ENCODE measurements around the gene BMP3. TPM values are rescaled to one million over a fixed set of nuclear protein-coding genes. Genes with fewer than 3 reads are reported as not detected.
A peak's percentile ranks its signal among the peaks of the same experiment; 100 is the strongest.

The BMP3 gene
- total RNA-seq, 4 donors from 2014 or later = 0.11 to 0.53 TPM; not detected in 2

GRCh38 chr4:81032771-81033684 is 2.5 kb downstream of the BMP3 start:
- no peak overlapping the region for H3K4me3 ChIP-seq

GRCh38 chr4:81038636-81039350 is 8.3 kb downstream of the BMP3 start:
- peaks cover 0 to 6% (median 0%) of the 10 kb centered on the region in 3 donors for H3K4me1 ChIP-seq
- H3K4me3 ChIP-seq = no peak overlapping the region
- H3K27ac ChIP-seq = no peak overlapping the region
- no peak for TF ChIP-seq POLR2A (IDR thresholded peaks at IDR 0.05)
- TF ChIP-seq CTCF (IDR thresholded peaks at IDR 0.05) = no peak
- H3K9me3 ChIP-seq = no peaks in the 10 kb centered on the region
- H3K27me3 ChIP-seq = peaks cover 0 to 23% (median 0%) of the 10 kb centered on the region in 4 donors
- DNase-seq = no peak
- no peaks in the 10 kb centered on the region for H3K36me3 ChIP-seq
- intact Hi-C loops (cut with DNase I) = no loop called here
- WGBS, 2 donors = 31 to 39% methylated on average over 1 of the region's 1 CpG

More at GRCh38 chr4:81032771-81033684, 2.5 kb downstream of the BMP3 start:
- H3K27ac ChIP-seq = no peak overlapping the region
- no peak for DNase-seq
- 75 to 78% methylated on average over 4 of the region's 4 CpGs for WGBS, 2 donors
- no peaks in the 10 kb centered on the region for H3K36me3 ChIP-seq
- intact Hi-C loops (cut with DNase I) = no loop called here
- TF ChIP-seq CTCF (IDR thresholded peaks at IDR 0.05) (no peak), POLR2A (IDR thresholded peaks at IDR 0.05) (no peak)
- peaks cover 0 to 22% (median 11%) of the 10 kb centered on the region in 3 donors for H3K4me1 ChIP-seq
- peaks cover 0 to 79% (median 4%) of the 10 kb centered on the region in 4 donors for H3K27me3 ChIP-seq
- no peaks in the 10 kb centered on the region for H3K9me3 ChIP-seq

- TF ChIP-seq CTCF (IDR thresholded peaks at IDR 0.05) (no peak), POLR2A (IDR thresholded peaks at IDR 0.05) (no peak)
- intact Hi-C loops (cut with DNase I) = no loop called here
- Histone ChIP-seq H3K27me3 (peaks cover 0 to 20% (median 0%) of the 10 kb centered on the region in 4 donors), H3K9me3 (no peaks in the 10 kb centered on the region), H3K4me3 (no peak overlapping the region), H3K27ac (no peak overlapping the region), H3K36me3 (no peaks in the 10 kb centered on the region), H3K4me1 (peaks cover 0 to 6% (median 0%) of the 10 kb centered on the region in 3 donors)
- DNase-seq = no peak
- 32 to 33% methylated on average over 4 of the region's 4 CpGs for WGBS, 2 donors
Observed at GRCh38 chr4:81039351-81039972, 9.0 kb downstream of the BMP3 start.

GRCh38 chr4:81040012-81040659 is 9.6 kb downstream of the BMP3 start:
- no peak overlapping the region for H3K4me3 ChIP-seq
- no peak for DNase-seq

More at GRCh38 chr4:81040012-81040659, 9.6 kb downstream of the BMP3 start:
- peaks cover 0 to 6% (median 0%) of the 10 kb centered on the region in 3 donors for H3K4me1 ChIP-seq
- WGBS, 2 donors = 14 to 16% methylated on average over 4 of the region's 4 CpGs
- H3K9me3 ChIP-seq = no peaks in the 10 kb centered on the region
- no peak overlapping the region for H3K27ac ChIP-seq
- H3K36me3 ChIP-seq = no peaks in the 10 kb centered on the region
- intact Hi-C loops (cut with DNase I) = loop anchor here (10.0 kb wide), 1 partner anchor 675 kb away; no protein-coding TSS in a partner anchor
- peaks cover 0 to 15% (median 0%) of the 10 kb centered on the region in 4 donors for H3K27me3 ChIP-seq
- TF ChIP-seq CTCF (IDR thresholded peaks at IDR 0.05) (peak; percentile 39 to 72 (median 45)), POLR2A (IDR thresholded peaks at IDR 0.05) (no peak)

Data from esophagus squamous epithelium (tissue), 5 donors.